ENCODE data around the gene SIDT2. TPM values are rescaled to one million over a fixed set of nuclear protein-coding genes. Genes with fewer than 3 reads are reported as not detected.

SIDT2 gene
- total RNA-seq, 2 donors from 2014 or later, result 42.0 to 88.7 TPM

GRCh38 chr11:117198613-117199012 is 20.1 kb downstream of the SIDT2 start:
- H3K4me3 ChIP-seq, result no peak overlapping the region
- DNase-seq (no peak), ATAC-seq (no peak)
- H3K27me3 ChIP-seq, result no peaks in the 10 kb centered on the region
- 78 to 100% methylated on average over 1 to 4 of the region's 4 CpGs for WGBS, 2 donors
- H3K9me3 ChIP-seq, result no peaks in the 10 kb centered on the region
- intact Hi-C loops (cut with DNase I), result no loop called here
- H3K27ac ChIP-seq, result peak overlapping the region in 2 of 4 donors; percentile 19 to 53
- peaks cover 0 to 2% of the 10 kb centered on the region in 2 donors for H3K36me3 ChIP-seq (replicated peaks in 1 of 2; ENCODE audit: insufficient read depth in 1 of 2, low read depth in 2 of 2)
- peaks cover 34% of the 10 kb centered on the region for H3K4me1 ChIP-seq
- TF ChIP-seq POLR2A (IDR thresholded peaks at IDR 0.05) (no peak), CTCF (IDR thresholded peaks at IDR 0.05) (no peak)

- 56 to 64% methylated on average over 13 to 30 of the region's 34 CpGs for WGBS, 2 donors
- H3K27me3 ChIP-seq, result no peaks in the 10 kb centered on the region
- peak; percentile 43 for ATAC-seq
- peak; percentile 35 to 55 (median 48) for DNase-seq
- intact Hi-C loops (cut with DNase I), result no loop called here
- TF ChIP-seq CTCF (IDR thresholded peaks at IDR 0.05), result no peak
- peak in 2 of 3 donors; percentile 30 to 41 for TF ChIP-seq POLR2A (IDR thresholded peaks at IDR 0.05)
- H3K9me3 ChIP-seq, result no peaks in the 10 kb centered on the region
- peaks cover 0 to under 1% of the 10 kb centered on the region in 2 donors for H3K36me3 ChIP-seq (replicated peaks in 1 of 2; ENCODE audit: insufficient read depth in 1 of 2, low read depth in 2 of 2)
- H3K27ac ChIP-seq, result peak within 1 kb of the TSS in 3 of 4 donors; percentile 21 to 60 (median 53)
- peaks cover 28% of the 10 kb centered on the region for H3K4me1 ChIP-seq
- no peak within 1 kb of the TSS for H3K4me3 ChIP-seq
Measured at GRCh38 chr11:117199053-117199915, 20.7 kb downstream of the SIDT2 start, which contains the start of gene TAGLN. Gene TAGLN, plus strand, starts transcription at chr11:117199370. Its CDS starts 3,644 bp downstream, at chr11:117203014.

GRCh38 chr11:117199916-117200812 is 21.6 kb downstream of the SIDT2 start:
- no peak for ATAC-seq
- no peak for TF ChIP-seq POLR2A (IDR thresholded peaks at IDR 0.05)
- TF ChIP-seq CTCF (IDR thresholded peaks at IDR 0.05), result no peak
- H3K4me3 ChIP-seq, result no peak overlapping the region
- DNase-seq, result no peak
- intact Hi-C loops (cut with DNase I), result no loop called here
- no peaks in the 10 kb centered on the region for H3K9me3 ChIP-seq
- peaks cover 0 to under 1% of the 10 kb centered on the region in 2 donors for H3K36me3 ChIP-seq (replicated peaks in 1 of 2; ENCODE audit: insufficient read depth in 1 of 2, low read depth in 2 of 2)
- H3K27me3 ChIP-seq, result no peaks in the 10 kb centered on the region
- WGBS, 2 donors, result 53 to 63% methylated on average over 4 to 12 of the region's 13 CpGs
- peak overlapping the region; percentile 3 to 60 (median 42) for H3K27ac ChIP-seq
- peaks cover 19% of the 10 kb centered on the region for H3K4me1 ChIP-seq

GRCh38 chr11:117200813-117201657 is 22.5 kb downstream of the SIDT2 start:
- H3K4me1 ChIP-seq, result peaks cover 12% of the 10 kb centered on the region
- no peak for ATAC-seq

More at GRCh38 chr11:117200813-117201657, 22.5 kb downstream of the SIDT2 start:
- no peak for DNase-seq
- intact Hi-C loops (cut with DNase I), result no loop called here
- WGBS, 2 donors, result 74 to 90% methylated on average over 12 of the region's 12 CpGs
- no peak for TF ChIP-seq CTCF (IDR thresholded peaks at IDR 0.05)
- no peak for TF ChIP-seq POLR2A (IDR thresholded peaks at IDR 0.05)
- Histone ChIP-seq H3K36me3 (replicated peaks in 1 of 2; ENCODE audit: insufficient read depth in 1 of 2, low read depth in 2 of 2) (peaks cover 0 to 3% of the 10 kb centered on the region in 2 donors), H3K27me3 (no peaks in the 10 kb centered on the region), H3K4me3 (no peak overlapping the region), H3K9me3 (no peaks in the 10 kb centered on the region), H3K27ac (peak overlapping the region in 3 of 4 donors; percentile 32 to 53 (median 48))

Measured in body of pancreas (tissue), 4 donors.